Measurements from ENCODE around the gene AKAP13.

Gene AKAP13

GRCh38 chr15:85497172-85497569 is 116.8 kb downstream of the AKAP13 start:
- no CpG with 5 or more reads among the region's 2 CpGs for WGBS (ENCODE audit: insufficient coverage, insufficient read length)
- no peaks in the 10 kb centered on the region for H3K9me3 ChIP-seq (ENCODE audit: control insufficient read depth, insufficient read depth, low read length)
- no peak overlapping the region for H3K27ac ChIP-seq (ENCODE audit: low read length)
- H3K4me1 ChIP-seq (ENCODE audit: control insufficient read depth, insufficient read depth, low read length) = peaks cover 4% of the 10 kb centered on the region; the same call in 1 of the 2 replicates
- no peak for DNase-seq (ENCODE audit: low read depth, low spot score)
- H3K36me3 ChIP-seq (ENCODE audit: control insufficient read depth, insufficient read depth, low read length) = no peaks in the 10 kb centered on the region
- no peaks in the 10 kb centered on the region for H3K27me3 ChIP-seq (ENCODE audit: control insufficient read depth, insufficient read depth, low read length)
- no peak overlapping the region for H3K4me3 ChIP-seq (ENCODE audit: low read length)

- no peaks in the 10 kb centered on the region for H3K27me3 ChIP-seq (ENCODE audit: control insufficient read depth, insufficient read depth, low read length)
Observed at GRCh38 chr15:85498471-85498870, 118.1 kb downstream of the AKAP13 start.

GRCh38 chr15:85499371-85499887 is 119.0 kb downstream of the AKAP13 start:
- no peak for DNase-seq (ENCODE audit: low read depth, low spot score)
- H3K4me1 ChIP-seq (ENCODE audit: control insufficient read depth, insufficient read depth, low read length) = peaks cover 4% of the 10 kb centered on the region; the same call in 1 of the 2 replicates
- no peak overlapping the region for H3K4me3 ChIP-seq (ENCODE audit: low read length)
- H3K27ac ChIP-seq (ENCODE audit: low read length) = no peak overlapping the region
- no CpG with 5 or more reads among the region's 7 CpGs for WGBS (ENCODE audit: insufficient coverage, insufficient read length)
- H3K36me3 ChIP-seq (ENCODE audit: control insufficient read depth, insufficient read depth, low read length) = no peaks in the 10 kb centered on the region
- no peaks in the 10 kb centered on the region for H3K9me3 ChIP-seq (ENCODE audit: control insufficient read depth, insufficient read depth, low read length)
- H3K27me3 ChIP-seq (ENCODE audit: control insufficient read depth, insufficient read depth, low read length) = no peaks in the 10 kb centered on the region

More at GRCh38 chr15:85498471-85498870, 118.1 kb downstream of the AKAP13 start:
- H3K27ac ChIP-seq (ENCODE audit: low read length) = no peak overlapping the region
- H3K9me3 ChIP-seq (ENCODE audit: control insufficient read depth, insufficient read depth, low read length) = no peaks in the 10 kb centered on the region
- no peak overlapping the region for H3K4me3 ChIP-seq (ENCODE audit: low read length)
- DNase-seq (ENCODE audit: low read depth, low spot score) = no peak
- H3K4me1 ChIP-seq (ENCODE audit: control insufficient read depth, insufficient read depth, low read length) = peaks cover 4% of the 10 kb centered on the region; the same call in 1 of the 2 replicates
- WGBS (ENCODE audit: insufficient coverage, insufficient read length) = no CpG with 5 or more reads among the region's 6 CpGs
- H3K36me3 ChIP-seq (ENCODE audit: control insufficient read depth, insufficient read depth, low read length) = no peaks in the 10 kb centered on the region

- H3K4me1 ChIP-seq (ENCODE audit: control insufficient read depth, insufficient read depth, low read length) = peaks cover 4% of the 10 kb centered on the region; the same call in 1 of the 2 replicates
- H3K27me3 ChIP-seq (ENCODE audit: control insufficient read depth, insufficient read depth, low read length) = no peaks in the 10 kb centered on the region
- H3K9me3 ChIP-seq (ENCODE audit: control insufficient read depth, insufficient read depth, low read length) = no peaks in the 10 kb centered on the region
- H3K36me3 ChIP-seq (ENCODE audit: control insufficient read depth, insufficient read depth, low read length) = no peaks in the 10 kb centered on the region
- DNase-seq (ENCODE audit: low read depth, low spot score) = no peak
- WGBS (ENCODE audit: insufficient coverage, insufficient read length) = no CpG with 5 or more reads among the region's 6 CpGs
- H3K4me3 ChIP-seq (ENCODE audit: low read length) = no peak overlapping the region
- H3K27ac ChIP-seq (ENCODE audit: low read length) = no peak overlapping the region
Observed at GRCh38 chr15:85500060-85500708, 119.8 kb downstream of the AKAP13 start.

GRCh38 chr15:85500729-85501128 is 120.3 kb downstream of the AKAP13 start:
- H3K36me3 ChIP-seq (ENCODE audit: control insufficient read depth, insufficient read depth, low read length) = no peaks in the 10 kb centered on the region
- no peaks in the 10 kb centered on the region for H3K9me3 ChIP-seq (ENCODE audit: control insufficient read depth, insufficient read depth, low read length)
- DNase-seq (ENCODE audit: low read depth, low spot score) = no peak
- WGBS (ENCODE audit: insufficient coverage, insufficient read length) = no CpG with 5 or more reads among the region's 4 CpGs
- H3K4me3 ChIP-seq (ENCODE audit: low read length) = no peak overlapping the region
- H3K27me3 ChIP-seq (ENCODE audit: control insufficient read depth, insufficient read depth, low read length) = no peaks in the 10 kb centered on the region
- H3K4me1 ChIP-seq (ENCODE audit: control insufficient read depth, insufficient read depth, low read length) = peaks cover 4% of the 10 kb centered on the region; the same call in 1 of the 2 replicates
- H3K27ac ChIP-seq (ENCODE audit: low read length) = no peak overlapping the region

- H3K4me3 ChIP-seq (ENCODE audit: low read length) = no peak overlapping the region
- no CpG with 5 or more reads among the region's 2 CpGs for WGBS (ENCODE audit: insufficient coverage, insufficient read length)
- H3K27me3 ChIP-seq (ENCODE audit: control insufficient read depth, insufficient read depth, low read length) = no peaks in the 10 kb centered on the region
- peaks cover 4% of the 10 kb centered on the region; the same call in 1 of the 2 replicates for H3K4me1 ChIP-seq (ENCODE audit: control insufficient read depth, insufficient read depth, low read length)
- H3K9me3 ChIP-seq (ENCODE audit: control insufficient read depth, insufficient read depth, low read length) = no peaks in the 10 kb centered on the region
- no peak for DNase-seq (ENCODE audit: low read depth, low spot score)
- no peak overlapping the region for H3K27ac ChIP-seq (ENCODE audit: low read length)
- no peaks in the 10 kb centered on the region for H3K36me3 ChIP-seq (ENCODE audit: control insufficient read depth, insufficient read depth, low read length)
Observed at GRCh38 chr15:85501574-85501973, 121.2 kb downstream of the AKAP13 start.

- WGBS (ENCODE audit: insufficient coverage, insufficient read length) = no CpG with 5 or more reads among the region's 4 CpGs
- no peaks in the 10 kb centered on the region for H3K27me3 ChIP-seq (ENCODE audit: control insufficient read depth, insufficient read depth, low read length)
- no peaks in the 10 kb centered on the region for H3K9me3 ChIP-seq (ENCODE audit: control insufficient read depth, insufficient read depth, low read length)
- no peak overlapping the region for H3K27ac ChIP-seq (ENCODE audit: low read length)
- DNase-seq (ENCODE audit: low read depth, low spot score) = no peak
- no peak overlapping the region for H3K4me3 ChIP-seq (ENCODE audit: low read length)
- H3K36me3 ChIP-seq (ENCODE audit: control insufficient read depth, insufficient read depth, low read length) = no peaks in the 10 kb centered on the region
- peaks cover 5% of the 10 kb centered on the region; the same call in 1 of the 2 replicates for H3K4me1 ChIP-seq (ENCODE audit: control insufficient read depth, insufficient read depth, low read length)
Observed at GRCh38 chr15:85503151-85503799, 122.9 kb downstream of the AKAP13 start.

- Histone ChIP-seq H3K27ac (ENCODE audit: low read length) (no peak overlapping the region), H3K4me1 (ENCODE audit: control insufficient read depth, insufficient read depth, low read length) (peaks cover 1% of the 10 kb centered on the region; the same call in 1 of the 2 replicates), H3K27me3 (ENCODE audit: control insufficient read depth, insufficient read depth, low read length) (no peaks in the 10 kb centered on the region), H3K9me3 (ENCODE audit: control insufficient read depth, insufficient read depth, low read length) (no peaks in the 10 kb centered on the region), H3K36me3 (ENCODE audit: control insufficient read depth, insufficient read depth, low read length) (no peaks in the 10 kb centered on the region), H3K4me3 (ENCODE audit: low read length) (no peak overlapping the region)
- WGBS (ENCODE audit: insufficient coverage, insufficient read length) = no CpG with 5 or more reads among the region's 8 CpGs
- no peak for DNase-seq (ENCODE audit: low read depth, low spot score)
Observed at GRCh38 chr15:85504749-85505676, 124.6 kb downstream of the AKAP13 start.

GRCh38 chr15:85507114-85507513 is 126.7 kb downstream of the AKAP13 start:
- Histone ChIP-seq H3K4me3 (ENCODE audit: low read length) (no peak overlapping the region), H3K27ac (ENCODE audit: low read length) (no peak overlapping the region), H3K9me3 (ENCODE audit: control insufficient read depth, insufficient read depth, low read length) (no peaks in the 10 kb centered on the region), H3K27me3 (ENCODE audit: control insufficient read depth, insufficient read depth, low read length) (no peaks in the 10 kb centered on the region), H3K36me3 (ENCODE audit: control insufficient read depth, insufficient read depth, low read length) (no peaks in the 10 kb centered on the region), H3K4me1 (ENCODE audit: control insufficient read depth, insufficient read depth, low read length) (peaks cover 1% of the 10 kb centered on the region; the same call in 1 of the 2 replicates)
- WGBS (ENCODE audit: insufficient coverage, insufficient read length) = no CpG with 5 or more reads among the region's 2 CpGs
- no peak for DNase-seq (ENCODE audit: low read depth, low spot score)

- Histone ChIP-seq H3K36me3 (ENCODE audit: control insufficient read depth, insufficient read depth, low read length) (no peaks in the 10 kb centered on the region), H3K4me1 (ENCODE audit: control insufficient read depth, insufficient read depth, low read length) (peaks cover 1% of the 10 kb centered on the region; the same call in 1 of the 2 replicates), H3K4me3 (ENCODE audit: low read length) (no peak overlapping the region), H3K9me3 (ENCODE audit: control insufficient read depth, insufficient read depth, low read length) (no peaks in the 10 kb centered on the region), H3K27me3 (ENCODE audit: control insufficient read depth, insufficient read depth, low read length) (no peaks in the 10 kb centered on the region), H3K27ac (ENCODE audit: low read length) (no peak overlapping the region)
- no CpG with 5 or more reads among the region's 3 CpGs for WGBS (ENCODE audit: insufficient coverage, insufficient read length)
- DNase-seq (ENCODE audit: low read depth, low spot score) = no peak
Observed at GRCh38 chr15:85509973-85510372, 129.6 kb downstream of the AKAP13 start.

All from iPS DF 6.9 (cell line).